Fibroblast of mammary gland (primary cell): ENCODE results near the gene NRARP.

ENCODE experiments used
- DNase-seq: peaks from one replicate; pipeline ENCODE4 v3.0.0-alpha.2; 2010; ENCODE audit warnings: low read depth
- H3K4me3 ChIP-seq: 2 replicates; pipeline ENCODE4 v1.5.1; 2011; ENCODE audit warnings: low read depth, mild to moderate bottlenecking, low read length, moderate library complexity; ENCODE audit not compliant: control insufficient read depth
- TF ChIP-seq, protein P1 (sequence below): conservative IDR thresholded peaks from 2 replicates; pipeline ENCODE4 v1.5.1; 2011; ENCODE audit warnings: low read depth, low read length, inconsistent platforms; ENCODE audit not compliant: control insufficient read depth, insufficient read depth

Gene NRARP

DNA sequence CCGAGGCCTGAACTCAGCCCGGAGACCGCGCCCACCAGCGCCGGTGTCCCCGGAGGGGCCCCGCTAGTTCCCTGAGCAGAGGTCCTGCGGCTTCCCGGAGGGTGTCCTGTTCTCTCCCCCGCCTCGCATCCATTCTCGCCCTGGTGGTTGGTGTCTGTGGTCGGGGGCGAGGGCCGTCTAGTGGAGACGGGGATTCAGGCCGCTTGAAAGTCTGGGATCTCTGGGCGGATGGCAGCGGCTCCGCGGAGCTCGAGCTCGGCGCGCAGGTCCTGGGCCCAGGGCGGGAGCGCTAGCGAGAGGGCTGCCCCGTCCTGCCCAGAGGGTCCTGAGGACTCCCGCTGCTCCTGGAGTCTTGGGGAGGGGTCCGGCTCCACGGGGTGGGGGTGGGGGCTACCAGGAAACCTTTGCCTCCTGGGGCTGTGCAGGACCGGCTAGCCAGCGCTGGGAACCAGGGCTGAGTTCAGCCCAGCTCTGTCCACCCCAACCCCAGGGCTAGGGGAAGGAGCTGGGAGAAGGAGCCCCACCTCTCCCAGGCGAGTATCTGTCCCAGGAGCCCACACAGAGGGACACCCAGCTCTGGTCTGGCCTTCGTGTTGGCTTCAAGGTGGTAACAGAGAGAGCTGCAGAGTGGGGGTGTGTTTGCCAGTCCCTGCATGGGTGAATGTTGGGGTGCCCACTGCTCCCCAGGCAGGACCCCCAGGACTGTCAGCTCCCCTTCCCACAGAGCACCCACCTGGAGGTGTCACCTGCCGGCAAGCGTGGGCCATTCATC lies 20.5 kb downstream of the NRARP start:
- DNase-seq = no peak
- no peak overlapping the region for H3K4me3 ChIP-seq
- TF ChIP-seq, protein P1, sequence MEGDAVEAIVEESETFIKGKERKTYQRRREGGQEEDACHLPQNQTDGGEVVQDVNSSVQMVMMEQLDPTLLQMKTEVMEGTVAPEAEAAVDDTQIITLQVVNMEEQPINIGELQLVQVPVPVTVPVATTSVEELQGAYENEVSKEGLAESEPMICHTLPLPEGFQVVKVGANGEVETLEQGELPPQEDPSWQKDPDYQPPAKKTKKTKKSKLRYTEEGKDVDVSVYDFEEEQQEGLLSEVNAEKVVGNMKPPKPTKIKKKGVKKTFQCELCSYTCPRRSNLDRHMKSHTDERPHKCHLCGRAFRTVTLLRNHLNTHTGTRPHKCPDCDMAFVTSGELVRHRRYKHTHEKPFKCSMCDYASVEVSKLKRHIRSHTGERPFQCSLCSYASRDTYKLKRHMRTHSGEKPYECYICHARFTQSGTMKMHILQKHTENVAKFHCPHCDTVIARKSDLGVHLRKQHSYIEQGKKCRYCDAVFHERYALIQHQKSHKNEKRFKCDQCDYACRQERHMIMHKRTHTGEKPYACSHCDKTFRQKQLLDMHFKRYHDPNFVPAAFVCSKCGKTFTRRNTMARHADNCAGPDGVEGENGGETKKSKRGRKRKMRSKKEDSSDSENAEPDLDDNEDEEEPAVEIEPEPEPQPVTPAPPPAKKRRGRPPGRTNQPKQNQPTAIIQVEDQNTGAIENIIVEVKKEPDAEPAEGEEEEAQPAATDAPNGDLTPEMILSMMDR = no peak

DNA sequence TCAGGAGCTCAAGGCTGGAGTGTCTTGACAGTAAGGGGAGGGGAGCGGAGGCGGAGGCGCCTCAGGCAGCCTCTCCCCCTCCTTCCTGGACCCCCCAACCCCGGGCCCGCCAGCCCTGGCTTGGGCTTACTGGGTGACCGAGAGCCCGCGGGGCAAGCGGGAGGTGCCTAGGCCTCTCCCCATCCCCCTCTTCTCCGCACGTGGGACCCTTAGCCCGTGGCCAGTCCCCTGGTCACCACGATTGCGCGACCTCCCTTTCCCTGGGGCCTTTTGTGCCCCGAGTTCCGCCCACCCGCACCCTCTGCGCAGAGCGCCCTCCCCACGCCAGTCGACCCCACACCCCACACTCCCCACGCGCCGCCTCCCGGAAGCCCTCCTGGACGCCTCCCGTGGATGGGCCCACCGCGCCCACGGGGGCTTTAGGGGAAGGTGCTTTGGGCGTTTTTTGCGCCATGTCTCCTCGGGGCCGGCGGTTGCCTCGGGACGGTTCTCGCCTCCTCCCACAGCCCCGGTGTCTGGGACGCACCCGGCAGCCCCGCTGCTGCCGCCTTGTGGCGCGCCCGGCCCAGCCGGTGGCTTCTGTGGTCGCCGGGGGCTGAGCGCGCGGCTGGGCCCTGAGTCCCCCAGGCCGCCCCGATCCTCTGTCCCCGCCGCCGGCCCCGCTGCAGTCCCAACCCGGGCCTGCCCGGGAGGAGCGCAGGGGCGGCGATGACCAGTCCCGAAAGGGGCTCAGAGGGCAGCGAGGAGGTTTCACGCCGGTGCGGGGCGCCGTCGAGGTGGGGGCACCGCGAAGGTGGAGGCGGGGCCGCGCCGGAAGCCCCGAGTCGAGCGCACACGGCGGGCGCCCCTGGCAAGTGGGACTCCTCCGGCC lies 21.4 kb downstream of the NRARP start:
- no peak overlapping the region for H3K4me3 ChIP-seq
- DNase-seq = no peak
- TF ChIP-seq, protein P1 = no peak

DNA sequence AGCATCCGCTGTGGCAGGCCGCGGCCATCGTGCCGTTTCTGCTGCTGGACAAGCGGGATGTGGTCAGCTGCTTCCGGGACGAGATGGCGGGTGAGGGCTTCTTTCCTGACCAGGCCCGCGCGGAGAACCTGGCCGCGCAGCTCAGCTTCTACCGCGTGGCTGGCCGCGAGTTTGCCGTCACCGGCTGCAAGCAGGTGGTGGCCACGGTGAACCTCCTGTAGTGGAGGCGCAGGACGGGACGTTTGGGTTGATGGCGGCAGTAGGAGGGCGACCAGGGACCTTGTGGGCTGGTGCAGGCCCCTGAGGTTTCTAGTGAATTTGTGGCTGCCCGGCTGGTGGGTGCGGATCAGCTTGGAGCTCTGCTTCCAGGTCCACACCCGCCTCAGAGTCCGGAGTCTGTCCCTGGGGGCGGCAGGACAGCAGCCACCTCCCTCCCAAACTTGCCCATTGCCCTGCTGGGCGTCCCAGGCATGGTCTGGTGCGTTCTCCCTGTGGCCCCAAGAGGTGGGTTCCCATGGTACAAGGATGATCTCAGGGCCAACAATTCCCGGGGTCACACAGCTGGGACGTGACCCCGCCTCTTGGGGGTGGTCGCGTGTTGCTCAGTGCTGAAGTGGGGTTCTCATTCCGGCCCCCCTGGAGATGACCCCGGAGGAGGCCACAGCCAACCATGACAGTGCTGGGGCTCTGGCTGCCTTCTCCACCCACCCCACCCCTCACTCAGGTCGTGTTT lies 22.2 kb downstream of the NRARP start:
- no peak for DNase-seq

DNA sequence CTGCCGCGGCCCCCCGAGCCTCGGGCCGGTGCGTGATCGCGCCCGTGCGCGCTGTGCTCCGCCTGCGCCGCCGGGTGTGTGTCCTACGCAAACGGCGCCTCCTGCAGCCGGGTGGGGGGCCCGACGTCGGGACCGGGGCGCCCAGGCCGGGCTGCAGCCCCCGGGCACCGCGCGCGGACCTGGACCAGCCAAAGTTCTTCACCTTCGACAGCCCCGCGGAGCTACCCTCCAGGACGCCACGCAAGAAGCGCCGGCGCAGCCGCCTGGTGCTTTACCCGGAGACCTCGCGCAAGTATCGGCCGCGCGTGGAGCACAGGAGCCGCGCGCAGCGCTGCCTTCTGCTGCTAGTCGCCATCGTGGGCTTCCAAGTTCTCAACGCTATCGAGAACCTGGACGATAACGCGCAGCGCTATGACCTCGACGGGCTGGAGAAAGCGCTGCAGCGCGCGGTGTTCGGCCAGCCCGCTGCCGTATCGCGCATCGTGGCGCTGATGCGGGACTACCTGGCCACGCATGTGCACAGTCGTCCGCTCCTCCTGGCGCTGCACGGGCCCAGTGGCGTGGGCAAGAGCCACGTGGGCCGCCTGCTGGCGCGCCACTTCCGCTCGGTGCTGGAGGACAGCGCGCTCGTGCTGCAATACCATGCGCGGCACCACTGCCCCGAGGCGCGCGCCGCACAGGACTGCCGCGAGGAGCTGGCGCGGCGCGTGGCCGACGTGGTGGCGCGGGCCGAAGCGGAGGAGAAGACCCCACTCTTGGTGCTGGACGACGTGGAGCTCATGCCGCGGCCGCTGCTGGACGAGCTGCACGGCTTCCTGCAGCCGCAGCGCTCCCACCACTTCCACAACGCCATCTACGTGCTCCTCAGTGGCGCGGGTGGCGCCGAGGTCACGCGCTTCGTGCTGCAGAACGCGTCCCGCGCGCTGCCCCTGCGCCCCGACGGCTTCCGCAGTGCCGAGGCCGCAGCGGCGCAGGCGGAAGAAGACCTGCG lies 23.1 kb downstream of the NRARP start:
- TF ChIP-seq, protein P1 = no peak
- no peak for DNase-seq
- H3K4me3 ChIP-seq = no peak overlapping the region

More for the DNA sequence above, 22.2 kb downstream of the NRARP start:
- TF ChIP-seq, protein P1 = no peak
- no peak overlapping the region for H3K4me3 ChIP-seq

DNA sequence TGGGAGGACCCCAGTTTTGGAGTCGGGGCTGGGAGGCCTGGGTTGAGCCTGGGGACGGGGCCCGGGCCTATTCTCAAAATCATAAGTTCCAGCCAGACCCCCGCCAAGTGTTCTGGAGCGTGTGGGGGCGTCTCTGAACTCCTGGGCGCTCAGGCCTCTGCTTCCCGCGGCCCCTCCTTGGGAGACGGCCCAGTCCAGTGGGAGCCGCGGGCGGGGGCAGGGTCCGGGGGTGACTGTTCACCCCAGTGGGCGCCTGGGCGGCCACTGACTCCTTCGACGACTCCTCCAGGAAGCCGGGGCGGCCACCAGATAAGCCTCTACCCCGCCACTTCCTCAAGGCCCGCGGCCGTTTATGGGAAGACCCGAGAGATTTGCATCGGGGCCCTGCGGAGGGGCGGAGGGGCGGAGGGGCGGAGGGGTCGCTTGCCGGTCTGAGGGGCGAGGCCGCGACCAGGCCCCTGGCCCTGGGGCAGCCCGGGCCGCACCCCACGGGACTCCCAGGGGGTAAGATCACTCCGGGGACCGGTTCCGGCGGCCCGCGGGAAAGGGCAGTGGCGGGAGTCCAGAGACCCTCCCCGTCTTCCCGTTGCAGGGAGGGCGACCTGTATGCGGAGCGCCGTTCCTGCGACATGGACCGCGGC lies 23.9 kb downstream of the NRARP start:
- TF ChIP-seq, protein P1 = no peak
- peak overlapping the region; percentile 63 for H3K4me3 ChIP-seq
- no peak for DNase-seq
